Measurements from ENCODE around the gene EVA1A.

The EVA1A gene

GRCh38 chr2:75456825-75457224 lies 103.9 kb downstream of the EVA1A start:
- in situ Hi-C loops (cut with MboI; ENCODE audit: low pct_unique_long_range_greater_than_20kb, low sequenced_read_pairs, unreplicated experiment), result loop anchor here (25.0 kb wide), 1 partner anchor 155 kb away; no protein-coding TSS in a partner anchor
- no peak for DNase-seq (ENCODE audit: low spot score)
- no peak for TF ChIP-seq CTCF (IDR thresholded peaks at IDR 0.05; ENCODE audit: extremely low read depth, insufficient read depth, missing control alignments)

- in situ Hi-C loops (cut with MboI; ENCODE audit: low pct_unique_long_range_greater_than_20kb, low sequenced_read_pairs, unreplicated experiment), result loop anchor here (25.0 kb wide), 1 partner anchor 156 kb away; no protein-coding TSS in a partner anchor
- no peak for TF ChIP-seq CTCF (IDR thresholded peaks at IDR 0.05; ENCODE audit: extremely low read depth, insufficient read depth, missing control alignments)
- DNase-seq (ENCODE audit: low spot score), result no peak
Measured at GRCh38 chr2:75456111-75456510, 104.6 kb downstream of the EVA1A start.

DNA sequence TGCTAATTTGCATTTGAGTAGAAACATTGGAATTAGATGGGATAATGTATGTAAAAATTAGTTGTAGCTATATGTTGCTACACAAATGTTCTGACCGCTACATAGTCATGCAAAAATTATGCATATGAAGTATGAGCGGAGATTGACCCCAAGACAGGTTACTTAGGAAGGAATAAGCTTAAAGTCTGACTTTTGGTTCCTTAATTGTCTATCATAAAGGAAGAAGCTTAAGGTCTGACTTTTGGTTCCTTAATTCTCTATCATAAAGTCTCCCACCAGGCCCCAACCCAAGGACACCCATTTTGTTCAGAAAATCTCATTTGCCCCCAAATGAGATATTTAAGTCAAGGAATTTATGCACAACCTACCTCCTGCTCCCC lies 106.5 kb downstream of the EVA1A start:
- TF ChIP-seq CTCF (IDR thresholded peaks at IDR 0.05; ENCODE audit: extremely low read depth, insufficient read depth, missing control alignments), result no peak
- no peak for DNase-seq (ENCODE audit: low spot score)
- in situ Hi-C loops (cut with MboI; ENCODE audit: low pct_unique_long_range_greater_than_20kb, low sequenced_read_pairs, unreplicated experiment), result loop anchor here (25.0 kb wide), 1 partner anchor 158 kb away; no protein-coding TSS in a partner anchor

GRCh38 chr2:75453384-75454240 lies 107.1 kb downstream of the EVA1A start:
- TF ChIP-seq CTCF (IDR thresholded peaks at IDR 0.05; ENCODE audit: extremely low read depth, insufficient read depth, missing control alignments), result no peak
- DNase-seq (ENCODE audit: low spot score), result no peak
- in situ Hi-C loops (cut with MboI; ENCODE audit: low pct_unique_long_range_greater_than_20kb, low sequenced_read_pairs, unreplicated experiment), result loop anchor here (25.0 kb wide), 1 partner anchor 159 kb away; no protein-coding TSS in a partner anchor

DNA sequence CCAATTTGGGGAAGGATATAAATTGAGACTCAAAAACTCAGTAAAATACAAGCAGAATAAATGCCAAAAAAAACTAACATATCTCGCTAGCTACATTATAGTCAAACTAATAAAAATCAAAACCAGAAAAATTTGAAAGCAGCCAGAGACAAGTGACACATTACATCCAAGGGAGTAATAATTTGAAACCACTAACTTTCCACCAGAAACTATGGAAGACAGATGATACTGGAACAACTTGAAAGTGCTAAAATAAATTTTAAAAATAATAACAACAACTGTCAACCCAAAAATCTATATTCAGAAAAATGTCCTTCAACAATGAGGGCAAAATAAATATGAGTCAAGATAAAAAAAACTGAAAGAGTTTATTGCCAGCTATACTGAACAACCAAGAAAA lies 110.7 kb downstream of the EVA1A start:
- DNase-seq (ENCODE audit: low spot score), result no peak
- in situ Hi-C loops (cut with MboI; ENCODE audit: low pct_unique_long_range_greater_than_20kb, low sequenced_read_pairs, unreplicated experiment), result loop anchor here (25.0 kb wide), 1 partner anchor 162 kb away; no protein-coding TSS in a partner anchor
- TF ChIP-seq CTCF (IDR thresholded peaks at IDR 0.05; ENCODE audit: extremely low read depth, insufficient read depth, missing control alignments), result no peak

DNA sequence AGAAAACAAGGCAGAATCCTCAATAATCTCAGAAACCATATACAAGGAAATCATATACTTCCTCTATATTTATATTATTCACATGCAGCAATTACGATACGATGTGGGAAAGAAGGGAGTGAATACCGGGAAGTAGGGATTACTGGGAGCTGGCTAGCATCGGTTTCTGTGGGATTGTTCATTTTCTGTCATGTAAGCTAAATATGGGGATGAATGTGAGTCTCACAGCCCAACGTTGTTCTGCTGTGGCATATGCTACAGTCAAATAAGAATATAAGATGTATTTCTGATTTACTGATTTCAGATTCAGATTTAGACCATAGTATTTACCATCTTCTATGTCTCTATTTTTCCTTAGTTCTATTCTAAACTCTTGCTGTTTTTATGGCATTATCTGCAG lies 113.6 kb downstream of the EVA1A start:
- in situ Hi-C loops (cut with MboI; ENCODE audit: low pct_unique_long_range_greater_than_20kb, low sequenced_read_pairs, unreplicated experiment), result no loop called here
- no peak for DNase-seq (ENCODE audit: low spot score)
- no peak for TF ChIP-seq CTCF (IDR thresholded peaks at IDR 0.05; ENCODE audit: extremely low read depth, insufficient read depth, missing control alignments)
